Ishikawa (cell line): ENCODE data around the gene DEPDC5.

ENCODE experiments used
- TEAD4 ChIP-seq: IDR thresholded peaks from 2 replicates; pipeline ENCODE4 v1.6.1; 2012
- TF ChIP-seq, protein P1 (sequence below): IDR thresholded peaks from 2 replicates; pipeline ENCODE4 v1.6.1; 2012; ENCODE audit warnings: low read depth, mild to moderate bottlenecking
- TF ChIP-seq, protein P2 (sequence below): IDR thresholded peaks from 2 replicates; pipeline ENCODE4 v1.6.1; 2012

DNA sequence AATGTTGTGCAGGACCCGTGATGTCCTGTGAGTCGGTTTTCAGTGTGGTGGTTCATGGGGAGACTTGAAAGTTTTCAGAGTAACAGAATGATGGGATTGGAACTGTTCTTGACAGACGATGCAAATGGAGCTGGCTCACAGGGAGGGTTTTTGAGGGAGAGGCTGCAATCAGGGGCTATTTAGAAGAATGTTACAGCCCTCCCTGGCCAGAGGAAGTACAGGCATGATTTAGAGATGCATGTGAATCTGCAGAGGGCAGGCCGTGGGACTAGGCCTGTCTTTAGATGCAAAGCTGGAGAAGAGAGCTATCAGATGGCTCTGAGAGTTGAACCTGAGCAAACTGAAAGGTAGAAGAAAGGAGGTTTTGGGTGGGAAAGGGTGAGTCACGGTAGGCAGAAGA lies 115.9 kb downstream of the DEPDC5 start:
- TF ChIP-seq, protein P1, sequence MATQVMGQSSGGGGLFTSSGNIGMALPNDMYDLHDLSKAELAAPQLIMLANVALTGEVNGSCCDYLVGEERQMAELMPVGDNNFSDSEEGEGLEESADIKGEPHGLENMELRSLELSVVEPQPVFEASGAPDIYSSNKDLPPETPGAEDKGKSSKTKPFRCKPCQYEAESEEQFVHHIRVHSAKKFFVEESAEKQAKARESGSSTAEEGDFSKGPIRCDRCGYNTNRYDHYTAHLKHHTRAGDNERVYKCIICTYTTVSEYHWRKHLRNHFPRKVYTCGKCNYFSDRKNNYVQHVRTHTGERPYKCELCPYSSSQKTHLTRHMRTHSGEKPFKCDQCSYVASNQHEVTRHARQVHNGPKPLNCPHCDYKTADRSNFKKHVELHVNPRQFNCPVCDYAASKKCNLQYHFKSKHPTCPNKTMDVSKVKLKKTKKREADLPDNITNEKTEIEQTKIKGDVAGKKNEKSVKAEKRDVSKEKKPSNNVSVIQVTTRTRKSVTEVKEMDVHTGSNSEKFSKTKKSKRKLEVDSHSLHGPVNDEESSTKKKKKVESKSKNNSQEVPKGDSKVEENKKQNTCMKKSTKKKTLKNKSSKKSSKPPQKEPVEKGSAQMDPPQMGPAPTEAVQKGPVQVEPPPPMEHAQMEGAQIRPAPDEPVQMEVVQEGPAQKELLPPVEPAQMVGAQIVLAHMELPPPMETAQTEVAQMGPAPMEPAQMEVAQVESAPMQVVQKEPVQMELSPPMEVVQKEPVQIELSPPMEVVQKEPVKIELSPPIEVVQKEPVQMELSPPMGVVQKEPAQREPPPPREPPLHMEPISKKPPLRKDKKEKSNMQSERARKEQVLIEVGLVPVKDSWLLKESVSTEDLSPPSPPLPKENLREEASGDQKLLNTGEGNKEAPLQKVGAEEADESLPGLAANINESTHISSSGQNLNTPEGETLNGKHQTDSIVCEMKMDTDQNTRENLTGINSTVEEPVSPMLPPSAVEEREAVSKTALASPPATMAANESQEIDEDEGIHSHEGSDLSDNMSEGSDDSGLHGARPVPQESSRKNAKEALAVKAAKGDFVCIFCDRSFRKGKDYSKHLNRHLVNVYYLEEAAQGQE, result no peak
- TF ChIP-seq, protein P2, sequence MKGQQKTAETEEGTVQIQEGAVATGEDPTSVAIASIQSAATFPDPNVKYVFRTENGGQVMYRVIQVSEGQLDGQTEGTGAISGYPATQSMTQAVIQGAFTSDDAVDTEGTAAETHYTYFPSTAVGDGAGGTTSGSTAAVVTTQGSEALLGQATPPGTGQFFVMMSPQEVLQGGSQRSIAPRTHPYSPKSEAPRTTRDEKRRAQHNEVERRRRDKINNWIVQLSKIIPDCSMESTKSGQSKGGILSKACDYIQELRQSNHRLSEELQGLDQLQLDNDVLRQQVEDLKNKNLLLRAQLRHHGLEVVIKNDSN, result no peak
- TF ChIP-seq TEAD4, result no peak
